Measurements from ENCODE around the gene MRC1. TPM values are rescaled to one million over a fixed set of nuclear protein-coding genes. Genes with fewer than 3 reads are reported as not detected.

MRC1 gene
- total RNA-seq, 1 experiment from 2014 or later, result 0.07 TPM

DNA sequence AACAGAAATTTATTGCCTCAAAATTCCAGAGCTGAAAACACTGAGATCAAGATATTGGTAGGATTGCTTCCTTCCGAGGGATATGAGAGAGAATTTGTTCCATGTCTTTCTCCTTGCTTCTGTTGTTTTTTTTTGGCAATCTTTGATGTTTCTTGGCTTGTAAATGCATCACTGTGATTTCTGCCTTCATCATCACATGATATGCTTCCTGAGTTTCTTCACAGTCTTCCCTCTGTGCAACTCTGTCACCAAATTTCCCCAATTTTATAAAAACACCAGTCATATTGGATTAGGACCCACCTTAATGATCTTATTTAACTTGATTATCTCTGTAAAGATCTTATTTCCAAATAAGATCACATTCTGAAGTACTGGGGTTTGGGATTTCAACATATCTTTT lies 42.4 kb upstream of the MRC1 start:
- H3K36me3 ChIP-seq (ENCODE audit: low read depth), result no peaks in the 10 kb centered on the region
- CTCF ChIA-PET, result no interaction called here
- BruUV-seq (replicated peaks), result no TSS peak

DNA sequence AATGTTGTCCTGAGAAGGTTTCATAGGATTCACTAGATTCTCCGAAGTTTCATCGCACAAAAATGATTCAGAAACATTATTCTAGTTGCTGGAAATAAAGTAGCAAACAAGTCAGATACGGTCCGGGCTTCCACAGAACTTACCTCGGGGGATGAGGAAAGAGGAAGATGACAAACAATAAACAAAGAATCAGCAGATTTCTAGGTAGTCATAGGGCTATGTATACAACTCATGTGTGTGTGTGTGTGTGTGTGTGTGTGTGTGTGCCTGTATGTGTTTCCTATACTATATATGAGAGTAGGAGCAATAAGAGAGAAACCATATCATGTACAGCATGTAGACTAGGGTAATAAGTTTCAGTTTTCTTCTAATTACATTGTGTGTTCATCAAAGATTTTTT lies 40.7 kb upstream of the MRC1 start:
- Histone ChIP-seq H3K9me2 (ENCODE audit: insufficient read depth) (no peaks in the 10 kb centered on the region), H3F3A (ENCODE audit: insufficient read depth, low read depth) (no peaks in the 10 kb centered on the region), H3K4me2 (no peak overlapping the region), H2AFZ (no peak overlapping the region), H3K27me3 (ENCODE audit: insufficient read depth, low read depth) (no peaks in the 10 kb centered on the region), H3K36me3 (ENCODE audit: low read depth) (no peaks in the 10 kb centered on the region), H3K4me1 (replicated peaks; ENCODE audit: insufficient read depth) (no peaks in the 10 kb centered on the region), H3K79me2 (ENCODE audit: low read depth) (no peaks in the 10 kb centered on the region), H3K4me3 (no peak overlapping the region), H4K20me1 (ENCODE audit: insufficient read depth) (no peaks in the 10 kb centered on the region), H3K27ac (no peak overlapping the region), H3K9me3 (ENCODE audit: insufficient read depth, low read depth) (no peaks in the 10 kb centered on the region)
- DNase-seq, result no peak
- CTCF ChIA-PET, result no interaction called here
- BruUV-seq (replicated peaks), result no TSS peak
- intact Hi-C loops (cut with micrococcal nuclease; ENCODE audit: unreplicated experiment), result no loop called here
- POLR2A ChIA-PET (ENCODE audit: unreplicated experiment), result no interaction called here
- no peak for TF ChIP-seq EZH2 (IDR thresholded peaks at IDR 0.05; ENCODE audit: low read depth)
- TF ChIP-seq, protein P1, sequence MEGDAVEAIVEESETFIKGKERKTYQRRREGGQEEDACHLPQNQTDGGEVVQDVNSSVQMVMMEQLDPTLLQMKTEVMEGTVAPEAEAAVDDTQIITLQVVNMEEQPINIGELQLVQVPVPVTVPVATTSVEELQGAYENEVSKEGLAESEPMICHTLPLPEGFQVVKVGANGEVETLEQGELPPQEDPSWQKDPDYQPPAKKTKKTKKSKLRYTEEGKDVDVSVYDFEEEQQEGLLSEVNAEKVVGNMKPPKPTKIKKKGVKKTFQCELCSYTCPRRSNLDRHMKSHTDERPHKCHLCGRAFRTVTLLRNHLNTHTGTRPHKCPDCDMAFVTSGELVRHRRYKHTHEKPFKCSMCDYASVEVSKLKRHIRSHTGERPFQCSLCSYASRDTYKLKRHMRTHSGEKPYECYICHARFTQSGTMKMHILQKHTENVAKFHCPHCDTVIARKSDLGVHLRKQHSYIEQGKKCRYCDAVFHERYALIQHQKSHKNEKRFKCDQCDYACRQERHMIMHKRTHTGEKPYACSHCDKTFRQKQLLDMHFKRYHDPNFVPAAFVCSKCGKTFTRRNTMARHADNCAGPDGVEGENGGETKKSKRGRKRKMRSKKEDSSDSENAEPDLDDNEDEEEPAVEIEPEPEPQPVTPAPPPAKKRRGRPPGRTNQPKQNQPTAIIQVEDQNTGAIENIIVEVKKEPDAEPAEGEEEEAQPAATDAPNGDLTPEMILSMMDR (conservative IDR thresholded peaks at IDR 0.05), result no peak

More for the DNA sequence above, 42.4 kb upstream of the MRC1 start:
- H4K20me1 ChIP-seq (ENCODE audit: insufficient read depth), result no peaks in the 10 kb centered on the region
- H3K9me3 ChIP-seq (ENCODE audit: insufficient read depth, low read depth), result no peaks in the 10 kb centered on the region
- intact Hi-C loops (cut with micrococcal nuclease; ENCODE audit: unreplicated experiment), result no loop called here
- H3K27ac ChIP-seq, result no peak overlapping the region
- no peaks in the 10 kb centered on the region for H3K79me2 ChIP-seq (ENCODE audit: low read depth)
- POLR2A ChIA-PET (ENCODE audit: unreplicated experiment), result no interaction called here
- no peaks in the 10 kb centered on the region for H3K27me3 ChIP-seq (ENCODE audit: insufficient read depth, low read depth)
- no peak overlapping the region for H3K4me2 ChIP-seq
- TF ChIP-seq, protein P1 (conservative IDR thresholded peaks at IDR 0.05), result no peak
- TF ChIP-seq EZH2 (IDR thresholded peaks at IDR 0.05; ENCODE audit: low read depth), result no peak
- H3K4me1 ChIP-seq (replicated peaks; ENCODE audit: insufficient read depth), result no peaks in the 10 kb centered on the region
- H3K4me3 ChIP-seq, result no peak overlapping the region
- DNase-seq, result no peak
- H3F3A ChIP-seq (ENCODE audit: insufficient read depth, low read depth), result no peaks in the 10 kb centered on the region
- no peak overlapping the region for H2AFZ ChIP-seq
- H3K9me2 ChIP-seq (ENCODE audit: insufficient read depth), result no peaks in the 10 kb centered on the region

DNA sequence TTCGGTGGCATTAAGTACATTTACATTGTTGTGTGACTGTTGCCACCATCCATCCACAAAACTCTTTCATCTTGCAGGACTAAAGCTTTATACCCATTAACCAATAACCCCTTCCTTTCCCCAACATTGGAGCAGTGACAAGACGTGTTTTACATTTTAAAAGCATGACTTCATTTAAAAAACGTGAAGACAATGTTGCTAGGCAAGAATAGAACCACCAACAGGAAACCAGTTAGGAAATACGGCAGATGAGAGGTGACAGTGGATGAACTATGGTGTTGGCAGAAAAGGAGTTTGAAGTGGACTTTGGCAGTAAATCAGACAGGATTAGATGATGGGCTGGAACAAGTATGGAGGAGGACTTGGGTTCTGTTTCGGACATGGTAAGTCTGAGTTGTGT lies 40.2 kb upstream of the MRC1 start:
- H3K36me3 ChIP-seq (ENCODE audit: low read depth), result no peaks in the 10 kb centered on the region
- H3K27ac ChIP-seq, result no peak overlapping the region
- H2AFZ ChIP-seq, result no peak overlapping the region
- H3K9me3 ChIP-seq (ENCODE audit: insufficient read depth, low read depth), result no peaks in the 10 kb centered on the region
- H3F3A ChIP-seq (ENCODE audit: insufficient read depth, low read depth), result no peaks in the 10 kb centered on the region
- TF ChIP-seq, protein P1 (conservative IDR thresholded peaks at IDR 0.05), result no peak
- no peak for TF ChIP-seq EZH2 (IDR thresholded peaks at IDR 0.05; ENCODE audit: low read depth)
- H3K4me3 ChIP-seq, result no peak overlapping the region
- no TSS peak for BruUV-seq (replicated peaks)
- no peaks in the 10 kb centered on the region for H3K79me2 ChIP-seq (ENCODE audit: low read depth)
- ChIA-PET POLR2A (ENCODE audit: unreplicated experiment) (no interaction called here), CTCF (no interaction called here)
- no peaks in the 10 kb centered on the region for H4K20me1 ChIP-seq (ENCODE audit: insufficient read depth)
- no peaks in the 10 kb centered on the region for H3K4me1 ChIP-seq (replicated peaks; ENCODE audit: insufficient read depth)
- intact Hi-C loops (cut with micrococcal nuclease; ENCODE audit: unreplicated experiment), result no loop called here
- H3K4me2 ChIP-seq, result no peak overlapping the region
- no peaks in the 10 kb centered on the region for H3K9me2 ChIP-seq (ENCODE audit: insufficient read depth)
- DNase-seq, result no peak
- no peaks in the 10 kb centered on the region for H3K27me3 ChIP-seq (ENCODE audit: insufficient read depth, low read depth)
